IMR-90 (cell line): ENCODE data around the gene IFFO2. TPM values are rescaled to one million over a fixed set of nuclear protein-coding genes. Genes with fewer than 3 reads are reported as not detected.
A peak's percentile ranks its signal among the peaks of the same experiment; 100 is the strongest.

Experiments used
- ATAC-seq: fragments of 200-7000 bp; cut with Tn5 transposase; 2 replicates; pipeline ENCODE4 v1.9.1; 2020; ENCODE audit warnings: low read depth, mild to moderate bottlenecking, moderate library complexity
- BruUV-seq: library from RNA; stranded (reverse); fragments of 400-500 nt; replicated peaks from 2 replicates; lab custom pipeline; 2021; lab: Mats Ljungman, UMichigan
- CTCF ChIA-PET: fragments of 300-600 bp; formaldehyde crosslinking; extraction: SDS; loops from one replicate; lab custom pipeline; 2021; ENCODE audit warnings: antibody characterized with exemption; lab: Yijun Ruan, JAX
- POLR2A ChIA-PET: fragments of 300-600 bp; sonication (Branson Sonifier 250); formaldehyde crosslinking; loops from one replicate; lab custom pipeline; 2022; ENCODE audit warnings: antibody characterized with exemption; ENCODE audit not compliant: unreplicated experiment; lab: Charles Lee
- DNase-seq: peaks from one replicate; pipeline ENCODE4 v3.0.0; 2013
- H2AFZ ChIP-seq: replicated peaks from 2 replicates; pipeline ENCODE3; 2013; ENCODE audit warnings: low read length, mild to moderate bottlenecking; ENCODE audit not compliant: poor library complexity
- H2AK5ac ChIP-seq: 2 replicates; pipeline ENCODE4 v1.6.1; 2013; ENCODE audit warnings: low read depth, low read length, inconsistent platforms
- H2AK9ac ChIP-seq: replicated peaks from 2 replicates; pipeline ENCODE3; 2013; ENCODE audit warnings: mild to moderate bottlenecking, low read depth, low read length, moderate library complexity; ENCODE audit not compliant: poor library complexity
- H2BK120ac ChIP-seq: 2 replicates; pipeline ENCODE4 v1.6.1; 2013; ENCODE audit warnings: low read depth, low read length, inconsistent platforms
- H2BK15ac ChIP-seq: 3 replicates; pipeline ENCODE4 v1.6.1; 2013; ENCODE audit warnings: low read depth, low read length, inconsistent platforms
- H2BK20ac ChIP-seq: 2 replicates; pipeline ENCODE4 v1.6.1; 2013; ENCODE audit warnings: low read depth, mild to moderate bottlenecking, inconsistent platforms, low read length, moderate library complexity
- H2BK5ac ChIP-seq: 2 replicates; pipeline ENCODE4 v1.6.1; 2013; ENCODE audit warnings: mild to moderate bottlenecking, low read depth, low read length, inconsistent platforms; ENCODE audit not compliant: poor library complexity, severe bottlenecking
- H3K14ac ChIP-seq: replicated peaks from 2 replicates; pipeline ENCODE4 v1.6.1; 2013; ENCODE audit warnings: low read depth, low read length, inconsistent platforms
- H3K18ac ChIP-seq: 2 replicates; pipeline ENCODE4 v1.6.1; 2013; ENCODE audit warnings: low read depth, low read length, control low read depth
- H3K23ac ChIP-seq: 2 replicates; pipeline ENCODE4 v1.6.1; 2013; ENCODE audit warnings: low read depth, low read length, inconsistent platforms
- H3K27ac ChIP-seq: 2 replicates; pipeline ENCODE4 v1.5.1; 2013; ENCODE audit warnings: mild to moderate bottlenecking, control low read depth, low read length; ENCODE audit not compliant: insufficient read depth
- H3K27me3 ChIP-seq: 2 replicates; pipeline ENCODE4 v1.6.1; 2013; ENCODE audit warnings: low read length; ENCODE audit not compliant: control insufficient read depth, insufficient read depth
- H3K36me3 ChIP-seq: 2 replicates; pipeline ENCODE4 v1.6.1; 2013; ENCODE audit warnings: low read length, mixed read lengths; ENCODE audit not compliant: control insufficient read depth, insufficient read depth
- H3K4ac ChIP-seq: 2 replicates; pipeline ENCODE4 v1.6.1; 2013; ENCODE audit warnings: low read depth, low read length, inconsistent platforms
- H3K4me1 ChIP-seq: 2 replicates; pipeline ENCODE4 v1.6.1; 2013; ENCODE audit warnings: low read length, mixed read lengths; ENCODE audit not compliant: control insufficient read depth, insufficient read depth
- H3K4me2 ChIP-seq: 2 replicates; pipeline ENCODE4 v1.6.1; 2013; ENCODE audit warnings: low read depth, mild to moderate bottlenecking, control low read depth, low read length, moderate library complexity
- H3K4me3 ChIP-seq: 2 replicates; pipeline ENCODE4 v1.5.1; 2013; ENCODE audit warnings: low read depth, mild to moderate bottlenecking, control low read depth, low read length, moderate library complexity; ENCODE audit not compliant: insufficient read depth
- H3K56ac ChIP-seq: 2 replicates; pipeline ENCODE4 v1.6.1; 2013; ENCODE audit warnings: low read length, inconsistent platforms; ENCODE audit not compliant: insufficient read depth; ENCODE audit errors: extremely low read depth
- H3K79me1 ChIP-seq, 2 experiments: 2 replicates each; pipeline ENCODE4 v1.6.1; 2013; ENCODE audit warnings: low read length in 2 of 2, inconsistent platforms in 1 of 2, low read depth in 1 of 2
- H3K9ac ChIP-seq: 2 replicates; pipeline ENCODE4 v1.6.1; 2013; ENCODE audit warnings: low read depth, low read length, control low read depth
- H3K9me1 ChIP-seq: 2 replicates; pipeline ENCODE4 v1.6.1; 2013; ENCODE audit warnings: low read length, inconsistent platforms; ENCODE audit not compliant: insufficient read depth
- H3K9me3 ChIP-seq: 2 replicates; pipeline ENCODE4 v1.6.1; 2013; ENCODE audit warnings: low read length; ENCODE audit not compliant: control insufficient read depth, insufficient read depth
- H4K20me1 ChIP-seq: 2 replicates; pipeline ENCODE4 v1.6.1; 2013; ENCODE audit warnings: low read length, inconsistent platforms; ENCODE audit not compliant: insufficient read depth
- H4K5ac ChIP-seq: 2 replicates; pipeline ENCODE4 v1.6.1; 2013; ENCODE audit warnings: mild to moderate bottlenecking, low read depth, low read length, control low read depth
- H4K8ac ChIP-seq, 2 experiments: 2 replicates each; pipeline ENCODE4 v1.6.1; 2013; ENCODE audit warnings: low read depth in 2 of 2, low read length in 2 of 2, control low read depth in 1 of 2, inconsistent platforms in 1 of 2
- H4K91ac ChIP-seq: 2 replicates; pipeline ENCODE4 v1.6.1; 2013; ENCODE audit warnings: low read depth, low read length, inconsistent platforms; ENCODE audit not compliant: insufficient read depth
- BHLHE40 ChIP-seq: fragments of 150-350 bp; IDR thresholded peaks from 2 replicates; pipeline ENCODE4 v1.6.1; 2016; ENCODE audit warnings: mild to moderate bottlenecking, low read depth, low read length
- CEBPB ChIP-seq: IDR thresholded peaks from 2 replicates; pipeline ENCODE4 v1.6.1; 2012; ENCODE audit warnings: low read depth, low read length, improper control_type of control experiment
- CHD1 ChIP-seq: IDR thresholded peaks from 2 replicates; pipeline ENCODE4 v1.6.1; 2012; ENCODE audit warnings: low read depth, low read length, improper control_type of control experiment
- CTCF ChIP-seq: conservative IDR thresholded peaks from 2 replicates; pipeline ENCODE4 v1.5.1; 2012; ENCODE audit warnings: mild to moderate bottlenecking, low read depth, low read length, improper control_type of control experiment
- ELK1 ChIP-seq: fragments of 150-350 bp; IDR thresholded peaks from 2 replicates; pipeline ENCODE4 v1.6.1; 2016; ENCODE audit warnings: low read depth, mild to moderate bottlenecking, low read length, moderate library complexity, borderline replicate concordance
- FOS ChIP-seq: fragments of 150-350 bp; IDR thresholded peaks from 2 replicates; pipeline ENCODE4 v1.6.1; 2016; ENCODE audit warnings: low read depth, low read length
- MAFK ChIP-seq: IDR thresholded peaks from 2 replicates; pipeline ENCODE4 v1.6.1; 2012; ENCODE audit warnings: low read depth, low read length, improper control_type of control experiment
- MAZ ChIP-seq: IDR thresholded peaks from 2 replicates; pipeline ENCODE4 v1.6.1; 2012; ENCODE audit warnings: low read depth, mild to moderate bottlenecking, low read length, improper control_type of control experiment, moderate library complexity, borderline replicate concordance
- MXI1 ChIP-seq: IDR thresholded peaks from 2 replicates; pipeline ENCODE4 v1.6.1; 2012; ENCODE audit warnings: low read depth, mild to moderate bottlenecking, low read length, moderate library complexity, borderline replicate concordance
- NFE2L2 ChIP-seq: fragments of 150-350 bp; IDR thresholded peaks from 2 replicates; pipeline ENCODE4 v1.6.1; 2016; ENCODE audit warnings: low read depth, mild to moderate bottlenecking, low read length
- POLR2A ChIP-seq: IDR thresholded peaks from 2 replicates; pipeline ENCODE4 v1.6.1; 2012; ENCODE audit warnings: mild to moderate bottlenecking, low read depth, low read length
- RAD21 ChIP-seq: IDR thresholded peaks from 2 replicates; pipeline ENCODE4 v1.6.1; 2012; ENCODE audit warnings: low read length, improper control_type of control experiment
- RCOR1 ChIP-seq: IDR thresholded peaks from 2 replicates; pipeline ENCODE4 v1.6.1; 2012; ENCODE audit warnings: mild to moderate bottlenecking, low read length, improper control_type of control experiment; ENCODE audit not compliant: insufficient replicate concordance
- RFX5 ChIP-seq: IDR thresholded peaks from 2 replicates; pipeline ENCODE4 v1.8.0; 2012; ENCODE audit warnings: low read depth, mild to moderate bottlenecking, low read length, moderate library complexity
- SMC3 ChIP-seq: fragments of 150-350 bp; IDR thresholded peaks from 2 replicates; pipeline ENCODE4 v1.6.1; 2016; ENCODE audit warnings: low read depth, mild to moderate bottlenecking, antibody characterized with exemption, low read length, moderate library complexity
- USF2 ChIP-seq: fragments of 150-350 bp; IDR thresholded peaks from 2 replicates; pipeline ENCODE4 v1.6.1; 2017; ENCODE audit warnings: mild to moderate bottlenecking, antibody characterized with exemption, low read length, low read depth
- WGBS, 2 experiments: methylation state at CpG; one replicate each; pipeline versions ENCODE4 v1.1.5 to v1.1.7; 2013; ENCODE audit warnings: missing lambda C conversion rate in 2 of 2; ENCODE audit not compliant: insufficient read length in 1 of 2; ENCODE audit errors: extremely low coverage in 2 of 2; 5-methylcytosine and 5-hydroxymethylcytosine counted together
- dilution Hi-C: fragments of 300-500 bp; cut with HindIII; formaldehyde crosslinking; loops from one replicate; pipeline ENCODE4 v1.14.3; 2018; ENCODE audit warnings: low sequenced_read_pairs; ENCODE audit not compliant: unreplicated experiment
- in situ Hi-C: fragments of 300-500 bp; cut with MboI; formaldehyde crosslinking; loops from 3 replicates; pipeline ENCODE4 v1.14.3; 2019; ENCODE audit warnings: low sequenced_read_pairs, inconsistent platforms, mixed read lengths
- intact Hi-C: fragments of 100-400 bp; cut with micrococcal nuclease; formaldehyde crosslinking; loops from 2 replicates; pipeline ENCODE4 v1.10.0; 2022
- polyA plus RNA-seq, 3 experiments: library from polyadenylated mRNA; depleted of rRNA; stranded (reverse); fragments of >200 nt; gene quantifications; 2 replicates each; pipeline ENCODE4 v1.2.3, GENCODE V29; 2012; ENCODE audit warnings: low replicate concordance in 1 of 3
- total RNA-seq: library from RNA; depleted of rRNA; stranded (reverse); fragments of >200 nt; gene quantifications from 2 replicates; pipeline ENCODE4 v1.2.3, GENCODE V29; 2012

IFFO2 gene
- total and polyA plus RNA-seq, 2 of the 4 experiments (the other 2 are of a cell fraction), result 14.5 to 18.2 TPM

GRCh38 chr1:18999359-18999758 is 42.9 kb upstream of the IFFO2 start:
- Histone ChIP-seq H3K27me3 (no peaks in the 10 kb centered on the region; the same call in 1 of the 2 replicates), H3K9ac (no peak overlapping the region), H4K5ac (no peak overlapping the region), H2AK9ac (no peak overlapping the region), H3K9me3 (peaks cover 6% of the 10 kb centered on the region), H2AFZ (no peak overlapping the region), H3K4ac (peak overlapping the region; percentile 50), H3K4me1 (no peaks in the 10 kb centered on the region), H3K23ac (no peak overlapping the region), H3K4me2 (no peak overlapping the region), H2BK120ac (no peak overlapping the region), H3K4me3 (no peak overlapping the region), H3K14ac (no peak overlapping the region), H3K56ac (no peak overlapping the region), H2BK15ac (no peak overlapping the region), H3K9me1 (0 out of 2 replicates have a peak, but pooled peaks cover 3% of the 10 kb centered on the region), H3K18ac (no peak overlapping the region), H4K91ac (no peak overlapping the region), H3K27ac (peak overlapping the region; percentile 48; the same call in 1 of the 2 replicates), H2AK5ac (no peak overlapping the region; the same call in 1 of the 2 replicates), H2BK5ac (no peak overlapping the region), H3K79me1 (no peaks in the 10 kb centered on the region), H2BK20ac (0 out of 2 replicates have a peak overlapping the region, but pooled peaks have one; percentile 53), H4K8ac (no peak overlapping the region), H4K20me1 (no peaks in the 10 kb centered on the region), H3K36me3 (no peaks in the 10 kb centered on the region)
- intact Hi-C loops, result no loop called here
- TF ChIP-seq MAZ (no peak), FOS (no peak), CEBPB (no peak), ELK1 (no peak), RAD21 (no peak), POLR2A (no peak), RFX5 (no peak), RCOR1 (no peak), CTCF (no peak), NFE2L2 (no peak), CHD1 (no peak), MAFK (no peak), SMC3 (no peak), USF2 (no peak), BHLHE40 (no peak), MXI1 (no peak)
- peak; percentile 73 for ATAC-seq
- WGBS, 2 experiments, result no CpG with 5 or more reads among the region's 2 CpGs
- dilution Hi-C loops, result no loop called here
- no TSS peak for BruUV-seq
- peak; percentile 46 for DNase-seq
- ChIA-PET POLR2A (no interaction called here), CTCF (interaction anchor here (0.7 kb wide), 1 partner anchor 762 kb away, joined by 3 read pairs; no protein-coding TSS in a partner anchor)
- in situ Hi-C loops, result loop anchor here (5.0 kb wide), 1 partner anchor 37 kb away; no protein-coding TSS in a partner anchor
